Measurements from ENCODE around the gene SYTL3. TPM values are rescaled to one million over a fixed set of nuclear protein-coding genes. Genes with fewer than 3 reads are reported as not detected.

SYTL3 gene
- total RNA-seq, 1 experiment from 2014 or later: 0.09 TPM

GRCh38 chr6:158795516-158795915 lies 145.7 kb downstream of the SYTL3 start:
- no peak overlapping the region for H3K4me3 Mint-ChIP-seq
- Histone ChIP-seq H4K8ac (replicated peaks; ENCODE audit: insufficient read length, low read depth, low read length) (no peak overlapping the region), H4K20me1 (ENCODE audit: control insufficient read depth, insufficient read depth, insufficient read length) (no peaks in the 10 kb centered on the region), H4K5ac (ENCODE audit: insufficient read length, low read depth, low read length) (no peak overlapping the region), H3K79me1 (ENCODE audit: insufficient read depth, low read depth, low read length, poor library complexity, severe bottlenecking) (no peaks in the 10 kb centered on the region), H2BK15ac (ENCODE audit: low read depth, low read length) (no peak overlapping the region), H3K27me3 (ENCODE audit: insufficient read depth, low read length) (no peaks in the 10 kb centered on the region), H2BK5ac (ENCODE audit: insufficient read length, low read length) (no peak overlapping the region), H2BK120ac (ENCODE audit: low read depth, low read length, poor library complexity, severe bottlenecking) (no peak overlapping the region), H3K79me2 (ENCODE audit: insufficient read depth, low read length) (peaks cover 66% of the 10 kb centered on the region), H3K14ac (ENCODE audit: insufficient read depth, low read length) (no peak overlapping the region), H3K9ac (ENCODE audit: extremely low read depth, insufficient read length, low read length) (no peak overlapping the region), H3K27ac (ENCODE audit: insufficient read length, low read depth, low read length) (no peak overlapping the region), H2AK5ac (ENCODE audit: insufficient read length, low read length) (no peak overlapping the region), H3K18ac (ENCODE audit: insufficient read length, low read depth, low read length) (no peak overlapping the region), H3K4me1 (ENCODE audit: insufficient read depth, low read length) (peaks cover 9% of the 10 kb centered on the region; the same call in 1 of the 2 replicates), H3T11ph (ENCODE audit: low read length) (no peak overlapping the region), H3K23me2 (ENCODE audit: insufficient read length, low read depth, low read length, poor library complexity, severe bottlenecking) (no peaks in the 10 kb centered on the region), H2BK20ac (ENCODE audit: low read depth, low read length, poor library complexity, severe bottlenecking) (no peak overlapping the region), H2AFZ (ENCODE audit: low read length) (no peak overlapping the region), H3K4ac (ENCODE audit: low read depth, low read length) (no peak overlapping the region), H3K23ac (ENCODE audit: insufficient read length, low read depth, low read length) (no peak overlapping the region), H3K4me2 (ENCODE audit: insufficient read depth, insufficient read length, low read length) (no peak overlapping the region), H2BK12ac (ENCODE audit: insufficient read length, low read depth, low read length) (no peak overlapping the region), H3K56ac (ENCODE audit: insufficient read length, low read depth, low read length) (no peak overlapping the region), H3K9me3 (ENCODE audit: control insufficient read depth, low read depth, low read length) (no peaks in the 10 kb centered on the region), H4K91ac (ENCODE audit: insufficient read length, low read depth, low read length) (no peak overlapping the region)
- DNase-seq: no peak
- H3K4me1 Mint-ChIP-seq: peaks cover 60 to 65% of the 10 kb centered on the region in 2 experiments
- H3K27me3 Mint-ChIP-seq (ENCODE audit: low read depth): no peaks in the 10 kb centered on the region
- H3K9me3 Mint-ChIP-seq: no peaks in the 10 kb centered on the region
- TF ChIP-seq CTCF (conservative IDR thresholded peaks at IDR 0.05): no peak
- no CpG with 5 or more reads among the region's 5 CpGs for WGBS (ENCODE audit: extremely low coverage, insufficient read length, low lambda C conversion rate)
- peaks cover 6 to 46% (median 20%) of the 10 kb centered on the region in 3 experiments; a peak in 6 of 7 replicates for H3K36me3 Mint-ChIP-seq (ENCODE audit: insufficient read depth in 1 of 3, low read depth in 3 of 3)
- peak overlapping the region in 2 of 3 experiments; percentile 82 to 95; a peak in 3 of 7 replicates for H3K27ac Mint-ChIP-seq

Measured in H9 (cell line).